Smooth muscle cell (in vitro differentiated cells): Measurements from ENCODE around the gene GRAMD1B. TPM values are rescaled to one million over a fixed set of nuclear protein-coding genes. Genes with fewer than 3 reads are reported as not detected.
A peak's percentile ranks its signal among the peaks of the same experiment; 100 is the strongest.

Experiments used
- DNase-seq: peaks from one replicate; lab custom pipeline; 2025; ENCODE audit not compliant: unreplicated experiment; lab: John Stamatoyannopoulos, UW
- H2AFZ ChIP-seq: fragments of 200-600 bp; sonication (generic); 2 replicates; pipeline ENCODE4 v1.6.0; 2016; ENCODE audit warnings: antibody characterized with exemption, low read depth, mild to moderate bottlenecking
- H3F3A ChIP-seq: fragments of 200-600 bp; sonication (generic); 2 replicates; pipeline ENCODE4 v1.6.0; 2017; ENCODE audit warnings: antibody characterized with exemption, low read depth
- H3K27ac ChIP-seq: fragments of 200-600 bp; sonication (generic); 2 replicates; pipeline ENCODE4 v1.5.1; 2016; ENCODE audit warnings: low read depth, mild to moderate bottlenecking
- H3K27me3 ChIP-seq: fragments of 200-600 bp; sonication (generic); 2 replicates; pipeline ENCODE4 v1.6.1; 2016; ENCODE audit warnings: low read depth, mild to moderate bottlenecking
- H3K36me3 ChIP-seq: fragments of 200-600 bp; sonication (generic); 2 replicates; pipeline ENCODE4 v1.5.1; 2016; ENCODE audit warnings: low read depth
- H3K4me1 ChIP-seq: fragments of 200-600 bp; sonication (generic); 2 replicates; pipeline ENCODE4 v1.5.1; 2016; ENCODE audit warnings: low read depth
- H3K4me2 ChIP-seq: fragments of 200-600 bp; sonication (generic); 2 replicates; pipeline ENCODE4 v1.6.0; 2016; ENCODE audit warnings: mild to moderate bottlenecking
- H3K4me3 ChIP-seq: fragments of 200-600 bp; sonication (generic); 2 replicates; pipeline ENCODE4 v1.5.1; 2016; ENCODE audit warnings: mild to moderate bottlenecking
- H3K79me2 ChIP-seq: fragments of 200-600 bp; sonication (generic); 2 replicates; pipeline ENCODE4 v1.6.0; 2016; ENCODE audit warnings: low read depth, mild to moderate bottlenecking
- H3K9ac ChIP-seq: fragments of 200-600 bp; sonication (generic); 2 replicates; pipeline ENCODE4 v1.6.0; 2016; ENCODE audit warnings: low read depth
- H3K9me3 ChIP-seq: fragments of 200-600 bp; sonication (generic); replicated peaks from 2 replicates; pipeline ENCODE4 v1.5.1; 2016; ENCODE audit warnings: low read depth
- H4K20me1 ChIP-seq: fragments of 200-600 bp; sonication (generic); 2 replicates; pipeline ENCODE4 v1.6.0; 2016; ENCODE audit warnings: low read depth
- WGBS: methylation state at CpG from one replicate; pipeline ENCODE4 v1.1.7; 2016; ENCODE audit warnings: low lambda C conversion rate; 5-methylcytosine and 5-hydroxymethylcytosine counted together
- polyA plus RNA-seq: library from polyadenylated mRNA; unstranded; fragments of >200 nt; fragmentation: Nextera tagmentation; extraction: Ambion mirVana; gene quantifications from 2 replicates; pipeline ENCODE4 v1.2.1, GENCODE V29; 2016
- total RNA-seq: library from RNA; depleted of rRNA; stranded (reverse); fragments of >200 nt; gene quantifications from 2 replicates; pipeline ENCODE4 v1.2.3, GENCODE V29; 2014
- TF ChIP-seq, protein P1 (sequence below): fragments of 200-600 bp; sonication (generic); IDR thresholded peaks from 2 replicates; pipeline ENCODE4 v1.5.1; 2017; ENCODE audit warnings: borderline replicate concordance, mild to moderate bottlenecking, antibody characterized with exemption; ENCODE audit not compliant: insufficient read depth, poor library complexity, severe bottlenecking

The GRAMD1B gene
- total and polyA plus RNA-seq, 2 experiments from 2014 or later: 2.4 to 3.4 TPM

DNA sequence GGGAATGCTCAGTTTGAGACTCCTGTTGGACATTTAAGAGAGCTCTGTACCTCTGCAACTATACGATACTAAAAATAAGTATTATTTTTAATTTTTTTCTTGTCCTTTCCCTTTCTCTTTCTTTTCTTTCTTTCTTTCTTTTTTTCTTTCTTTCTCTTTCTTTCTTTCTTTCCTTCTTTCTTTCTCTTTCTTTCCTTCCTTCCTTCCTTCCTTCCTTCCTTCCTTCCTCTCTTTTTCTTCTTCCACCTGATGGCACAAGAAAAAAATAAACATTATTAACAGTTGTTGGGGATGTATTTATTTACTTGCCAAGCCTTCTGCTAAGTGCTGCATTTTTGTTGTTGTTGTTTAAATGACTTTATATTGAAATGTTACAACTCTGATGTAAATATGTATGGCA lies 39.5 kb downstream of the GRAMD1B start:
- no peak overlapping the region for H3K4me3 ChIP-seq
- no peaks in the 10 kb centered on the region for H3K9me3 ChIP-seq
- WGBS: 81% methylated on average over 1 of the region's 1 CpG
- no peaks in the 10 kb centered on the region for H3K79me2 ChIP-seq
- no peaks in the 10 kb centered on the region for H3K27me3 ChIP-seq
- TF ChIP-seq, protein P1, sequence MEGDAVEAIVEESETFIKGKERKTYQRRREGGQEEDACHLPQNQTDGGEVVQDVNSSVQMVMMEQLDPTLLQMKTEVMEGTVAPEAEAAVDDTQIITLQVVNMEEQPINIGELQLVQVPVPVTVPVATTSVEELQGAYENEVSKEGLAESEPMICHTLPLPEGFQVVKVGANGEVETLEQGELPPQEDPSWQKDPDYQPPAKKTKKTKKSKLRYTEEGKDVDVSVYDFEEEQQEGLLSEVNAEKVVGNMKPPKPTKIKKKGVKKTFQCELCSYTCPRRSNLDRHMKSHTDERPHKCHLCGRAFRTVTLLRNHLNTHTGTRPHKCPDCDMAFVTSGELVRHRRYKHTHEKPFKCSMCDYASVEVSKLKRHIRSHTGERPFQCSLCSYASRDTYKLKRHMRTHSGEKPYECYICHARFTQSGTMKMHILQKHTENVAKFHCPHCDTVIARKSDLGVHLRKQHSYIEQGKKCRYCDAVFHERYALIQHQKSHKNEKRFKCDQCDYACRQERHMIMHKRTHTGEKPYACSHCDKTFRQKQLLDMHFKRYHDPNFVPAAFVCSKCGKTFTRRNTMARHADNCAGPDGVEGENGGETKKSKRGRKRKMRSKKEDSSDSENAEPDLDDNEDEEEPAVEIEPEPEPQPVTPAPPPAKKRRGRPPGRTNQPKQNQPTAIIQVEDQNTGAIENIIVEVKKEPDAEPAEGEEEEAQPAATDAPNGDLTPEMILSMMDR: no peak
- DNase-seq: no peak
- H3K4me1 ChIP-seq: peaks cover 17% of the 10 kb centered on the region
- no peak overlapping the region for H3K4me2 ChIP-seq
- peak overlapping the region; percentile 31 for H2AFZ ChIP-seq
- H3K9ac ChIP-seq: no peak overlapping the region
- no peaks in the 10 kb centered on the region for H4K20me1 ChIP-seq
- no peak overlapping the region for H3K27ac ChIP-seq
- no peaks in the 10 kb centered on the region for H3K36me3 ChIP-seq
- no peaks in the 10 kb centered on the region for H3F3A ChIP-seq

DNA sequence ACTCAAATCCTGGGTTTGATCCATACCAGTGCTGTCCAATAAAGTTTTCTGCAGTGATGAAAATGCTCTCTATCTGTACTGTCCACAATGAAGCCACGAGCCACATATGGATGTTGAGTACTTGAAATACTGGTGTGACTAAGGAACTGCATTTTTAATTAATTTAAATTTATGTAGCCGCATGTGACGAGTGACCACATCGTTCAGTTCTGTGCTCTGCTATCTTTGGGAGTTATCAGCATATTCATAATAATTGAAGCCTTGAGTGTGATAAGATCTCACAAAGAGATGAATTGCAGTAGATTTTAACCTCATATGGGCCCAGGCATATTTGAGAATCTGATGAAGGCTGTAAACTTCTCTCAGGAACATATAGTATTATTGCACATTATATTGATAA lies 40.8 kb downstream of the GRAMD1B start:
- H3K4me1 ChIP-seq: peaks cover 27% of the 10 kb centered on the region
- H3K27ac ChIP-seq: no peak overlapping the region
- H3K4me3 ChIP-seq: no peak overlapping the region
- no peaks in the 10 kb centered on the region for H3K27me3 ChIP-seq
- H4K20me1 ChIP-seq: no peaks in the 10 kb centered on the region
- H3K36me3 ChIP-seq: no peaks in the 10 kb centered on the region
- H2AFZ ChIP-seq: no peak overlapping the region
- no peak for DNase-seq
- no peak overlapping the region for H3K9ac ChIP-seq
- no peaks in the 10 kb centered on the region for H3K9me3 ChIP-seq
- H3K4me2 ChIP-seq: no peak overlapping the region
- H3F3A ChIP-seq: no peaks in the 10 kb centered on the region
- 58% methylated on average over 4 of the region's 4 CpGs for WGBS
- no peaks in the 10 kb centered on the region for H3K79me2 ChIP-seq
- TF ChIP-seq, protein P1: no peak

DNA sequence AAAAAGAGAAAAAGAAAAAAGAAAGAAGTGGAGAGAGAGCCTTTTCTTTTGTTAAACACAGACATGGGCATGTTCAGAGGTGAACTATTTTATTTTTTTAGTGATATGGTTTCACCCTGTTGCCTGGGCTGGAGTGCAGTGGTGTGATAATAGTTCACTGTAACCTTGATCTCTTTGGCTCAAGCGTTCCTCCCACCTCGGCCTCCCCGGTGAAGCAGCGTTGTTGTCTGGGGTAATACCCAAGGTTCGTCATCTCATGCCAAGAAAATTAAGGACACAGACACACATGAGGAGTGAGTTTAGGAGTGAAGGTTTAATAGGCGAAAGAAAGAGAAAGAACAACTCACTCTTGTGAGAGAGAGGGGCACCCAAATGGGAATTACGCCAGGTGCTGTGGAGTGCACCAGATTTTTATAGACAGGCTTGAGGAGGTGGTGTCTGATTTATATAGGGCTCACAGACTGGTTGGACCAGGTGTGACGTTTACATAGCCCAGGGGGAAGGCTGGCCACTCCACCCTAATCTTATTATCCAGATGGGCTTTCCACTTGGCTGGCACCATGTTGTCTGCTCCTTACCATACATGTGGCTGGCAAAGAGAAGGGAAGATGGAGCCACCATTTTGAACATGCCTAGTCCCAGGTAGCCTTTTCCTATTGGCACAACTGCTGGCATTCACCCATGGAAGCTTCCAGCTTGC lies 42.3 kb downstream of the GRAMD1B start:
- no peak overlapping the region for H3K27ac ChIP-seq
- DNase-seq: no peak
- no peaks in the 10 kb centered on the region for H3K27me3 ChIP-seq
- H2AFZ ChIP-seq: no peak overlapping the region
- no peaks in the 10 kb centered on the region for H3K9me3 ChIP-seq
- H3K4me3 ChIP-seq: no peak overlapping the region
- no peak overlapping the region for H3K4me2 ChIP-seq
- no peaks in the 10 kb centered on the region for H4K20me1 ChIP-seq
- H3K4me1 ChIP-seq: peaks cover 28% of the 10 kb centered on the region
- H3K36me3 ChIP-seq: no peaks in the 10 kb centered on the region
- TF ChIP-seq, protein P1: no peak
- no peaks in the 10 kb centered on the region for H3K79me2 ChIP-seq
- no peak overlapping the region for H3K9ac ChIP-seq
- H3F3A ChIP-seq: no peaks in the 10 kb centered on the region
- 85% methylated on average over 8 of the region's 8 CpGs for WGBS
